ENCODE measurements around the gene C1orf159.
"Not testable (repeated sequence)": the region's sequence is repeated elsewhere in the genome, so short reads cannot be mapped to it uniquely, and the experiment has no call there.

The C1orf159 gene

DNA sequence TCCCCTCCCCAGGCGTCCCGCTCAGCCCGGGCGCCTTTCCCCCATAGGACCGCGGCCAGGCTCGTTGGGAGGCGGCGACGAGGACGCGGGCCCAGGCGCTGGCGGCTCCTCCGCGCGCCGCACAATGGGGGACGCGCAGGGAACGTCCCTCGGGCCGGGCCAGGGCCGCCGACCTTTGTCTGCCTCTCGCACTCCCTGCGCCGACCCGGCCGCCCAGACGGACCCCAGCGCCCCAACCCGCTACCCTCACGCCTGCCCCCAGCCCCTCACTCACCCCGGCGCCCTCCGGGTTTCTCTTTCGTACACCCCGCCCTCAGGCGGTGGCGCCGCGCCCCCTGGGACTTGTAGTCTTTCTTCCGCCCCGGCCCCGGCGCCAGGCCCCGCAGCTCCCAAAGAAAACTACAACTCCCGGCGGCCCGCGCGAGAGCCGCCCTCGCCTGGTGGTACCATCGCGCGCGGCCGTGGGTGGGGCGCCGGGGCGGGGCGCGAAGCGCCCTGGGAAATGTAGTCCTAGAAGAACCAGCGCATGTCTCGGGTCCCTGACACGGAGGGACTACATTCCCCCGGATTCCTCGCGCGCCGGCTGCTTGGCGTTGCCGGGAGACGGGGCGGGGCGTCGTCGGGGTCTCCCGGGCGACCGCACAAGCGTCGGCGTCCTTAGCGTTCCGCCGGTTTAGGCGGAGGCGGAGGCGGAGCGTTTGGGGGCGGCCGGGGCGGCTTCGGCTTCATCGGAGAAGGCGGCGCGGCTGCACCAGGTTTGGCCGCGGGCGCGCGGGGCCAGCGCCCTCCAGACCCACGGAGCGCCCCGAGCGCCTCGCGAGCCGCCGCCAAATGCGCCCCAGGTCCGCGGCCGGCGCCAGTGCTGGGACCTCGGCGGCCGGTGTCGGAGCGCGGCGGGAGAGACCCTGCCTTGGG is at the start of gene C1orf159:
TSS of gene C1orf159 (minus strand) at position 304 of the 915 bp plus-strand sequence. CDS start 24,546 bp downstream, outside the sequence.
- DNase-seq (ENCODE audit: low read depth in 2 of 2), result peak; percentile 97 to 99

DNA sequence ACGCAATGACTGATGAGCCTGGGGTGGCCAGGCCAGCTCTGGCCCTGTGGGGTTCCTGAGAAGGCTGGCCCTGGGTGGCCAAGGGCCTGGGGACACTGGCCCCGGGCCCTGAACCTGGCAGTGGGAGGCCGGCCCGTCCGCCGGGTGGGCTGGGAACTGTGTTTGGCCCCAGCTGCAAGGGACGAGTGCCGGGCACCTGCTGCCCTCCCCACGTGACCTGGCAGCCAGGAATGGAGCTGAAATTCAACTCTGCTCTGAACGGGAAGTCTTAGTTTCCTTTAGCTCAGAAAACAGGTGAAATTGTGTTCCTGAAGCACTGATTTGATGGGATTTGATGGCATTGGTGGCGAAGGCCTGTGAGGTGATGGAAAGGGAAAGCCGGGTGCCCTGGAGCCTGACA is 49.6 kb upstream of the C1orf159 start:
- DNase-seq (ENCODE audit: low read depth in 2 of 2), result no peak

DNA sequence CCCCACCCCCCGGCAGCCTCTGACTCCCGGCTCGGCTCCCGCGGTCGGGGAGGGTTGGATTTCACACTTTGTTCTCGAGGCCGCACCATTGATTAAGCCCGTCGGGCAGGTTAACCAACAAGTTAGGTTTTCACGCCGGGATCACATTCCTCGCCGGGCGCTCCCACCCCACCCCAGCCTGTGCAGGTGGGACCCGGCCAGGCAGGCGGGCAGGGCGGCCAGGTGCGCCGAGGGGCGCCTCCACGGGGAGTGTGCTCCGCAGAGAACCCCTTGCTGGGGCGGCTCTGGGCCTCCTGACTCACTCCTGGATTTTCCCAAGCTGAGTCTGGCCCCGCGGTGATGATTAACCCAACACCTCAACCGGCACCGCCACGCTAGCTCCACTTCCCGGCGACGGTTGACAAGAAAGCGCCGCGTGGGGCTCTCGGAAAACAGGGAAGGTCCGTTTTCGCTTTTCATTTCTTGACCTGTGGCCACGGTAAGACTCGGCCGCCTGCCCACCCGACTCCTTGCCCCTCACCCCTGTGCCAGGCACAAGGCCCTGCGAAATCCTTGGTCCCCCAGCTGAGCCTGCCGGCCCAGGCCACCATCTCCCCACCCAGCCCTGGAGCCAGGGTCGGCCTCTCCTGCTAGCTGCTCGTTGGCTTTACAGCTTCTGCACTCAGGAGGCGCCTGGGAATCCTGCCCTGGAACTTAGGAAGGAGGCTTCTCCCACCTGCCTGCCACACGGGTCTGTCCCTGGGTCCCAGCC is 49.0 kb upstream of the C1orf159 start:
- DNase-seq (ENCODE audit: low read depth in 2 of 2), result no peak

DNA sequence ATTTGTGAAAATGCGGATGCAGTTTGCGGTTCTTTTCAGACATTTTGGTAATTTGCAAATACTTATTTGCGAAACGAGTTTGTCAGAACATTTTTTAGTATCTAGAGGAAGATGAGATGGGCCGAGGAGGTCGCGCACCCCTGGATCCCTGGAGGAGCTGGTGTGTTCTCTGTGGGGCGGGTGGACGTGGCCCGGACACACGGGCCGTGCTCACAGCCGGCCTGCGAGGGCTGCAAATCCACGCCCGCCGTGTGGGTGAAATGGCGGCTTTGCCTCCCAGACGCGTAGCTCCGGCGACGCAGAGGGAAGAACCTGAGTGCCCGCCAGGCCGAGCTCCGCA is 48.4 kb upstream of the C1orf159 start:
- DNase-seq (ENCODE audit: low read depth in 2 of 2), result no peak

DNA sequence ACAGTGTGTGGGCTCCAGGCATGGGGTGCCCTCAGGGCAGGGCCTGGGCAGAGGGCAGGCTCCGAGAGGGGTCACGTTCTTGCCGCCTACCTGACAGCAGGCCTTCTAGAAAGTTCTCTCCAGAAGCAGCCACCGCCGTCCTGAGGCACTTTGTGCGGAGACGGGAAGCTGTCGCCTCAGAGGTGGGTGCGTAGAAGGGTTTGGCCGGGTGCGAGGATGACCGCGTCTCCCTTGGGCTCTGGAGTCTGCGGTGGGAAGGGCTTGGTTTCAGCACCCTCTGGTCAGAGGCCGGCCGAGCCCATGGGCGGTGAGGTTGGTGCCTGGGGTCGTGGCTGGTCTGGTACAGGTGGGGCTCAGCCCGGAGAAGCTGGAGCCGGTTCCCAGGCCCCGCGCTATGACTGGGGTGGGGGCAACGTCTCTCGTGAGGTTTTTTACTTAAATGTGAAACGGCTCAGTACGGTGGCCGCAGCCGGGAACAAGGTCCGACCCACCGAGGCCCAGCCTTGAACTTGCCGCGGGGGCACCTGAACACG is 47.7 kb upstream of the C1orf159 start:
- DNase-seq (ENCODE audit: low read depth in 2 of 2), result no peak

DNA sequence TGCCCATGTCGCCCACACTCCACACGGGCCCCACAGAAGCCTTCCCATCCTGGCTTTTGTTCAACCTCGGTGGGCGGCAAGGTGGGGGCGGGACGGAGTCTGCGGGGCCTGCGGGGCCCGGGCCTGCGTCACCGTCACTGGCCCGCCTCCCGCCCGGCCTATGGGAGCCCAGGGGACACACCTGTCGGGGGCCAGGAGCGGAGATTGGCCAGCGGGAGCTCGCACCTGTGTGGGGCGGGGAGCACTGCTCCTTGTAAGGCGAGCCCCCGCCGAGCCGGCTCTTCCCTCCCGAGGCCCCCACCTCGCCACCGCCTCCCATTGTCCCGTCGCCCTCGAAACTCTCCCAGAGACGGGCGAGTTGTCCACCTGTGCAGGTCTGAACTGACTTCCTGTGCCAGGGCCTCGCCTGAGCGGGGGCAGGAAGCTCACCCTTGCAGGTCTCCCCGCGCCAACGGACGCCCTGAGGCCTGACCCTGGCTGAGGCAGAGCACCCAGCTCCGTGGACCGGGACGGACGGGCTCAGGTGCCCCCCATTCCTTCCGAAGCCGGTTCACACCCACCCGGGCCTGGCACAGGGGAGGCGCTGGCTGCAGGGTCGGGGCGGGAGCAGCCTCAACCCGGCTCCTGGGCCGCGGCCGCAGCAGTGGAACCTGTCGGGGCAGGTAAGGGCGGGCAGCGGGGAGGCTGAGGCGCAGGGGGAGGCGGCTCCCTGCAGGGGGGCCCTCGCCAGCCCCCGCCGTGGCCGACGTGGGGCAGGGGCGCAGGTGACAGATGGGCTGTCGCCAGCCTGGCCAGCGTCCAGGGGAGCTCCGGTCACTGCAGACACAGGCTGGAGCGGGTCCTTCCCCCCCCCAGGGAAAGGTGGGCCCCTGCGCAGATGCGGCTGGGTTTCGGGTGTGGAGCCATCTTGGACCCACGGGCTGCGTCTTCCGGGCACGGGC is 47.0 kb upstream of the C1orf159 start:
- no peak for DNase-seq (ENCODE audit: low read depth in 2 of 2)

DNA sequence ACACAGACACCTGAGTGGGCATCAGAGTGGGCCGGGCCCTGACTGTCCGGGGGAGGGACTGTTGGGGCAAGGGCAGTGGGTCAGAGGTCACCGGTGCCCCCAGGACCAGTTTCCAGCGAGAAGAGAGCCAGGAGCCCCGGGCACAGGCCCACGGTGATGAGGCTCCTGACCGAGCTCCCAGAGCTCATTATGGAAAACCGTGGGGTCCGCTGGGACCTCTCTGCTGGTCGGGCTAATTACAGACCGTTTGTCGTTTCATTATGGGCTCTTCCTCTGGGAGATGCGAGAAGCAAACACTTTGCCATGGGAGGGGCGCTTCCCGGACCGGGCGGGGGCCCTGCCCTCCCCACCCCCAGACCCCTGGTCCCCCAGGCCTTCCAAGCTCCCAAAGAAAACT is 45.8 kb upstream of the C1orf159 start:
- DNase-seq (ENCODE audit: low read depth in 2 of 2), result no peak

DNA sequence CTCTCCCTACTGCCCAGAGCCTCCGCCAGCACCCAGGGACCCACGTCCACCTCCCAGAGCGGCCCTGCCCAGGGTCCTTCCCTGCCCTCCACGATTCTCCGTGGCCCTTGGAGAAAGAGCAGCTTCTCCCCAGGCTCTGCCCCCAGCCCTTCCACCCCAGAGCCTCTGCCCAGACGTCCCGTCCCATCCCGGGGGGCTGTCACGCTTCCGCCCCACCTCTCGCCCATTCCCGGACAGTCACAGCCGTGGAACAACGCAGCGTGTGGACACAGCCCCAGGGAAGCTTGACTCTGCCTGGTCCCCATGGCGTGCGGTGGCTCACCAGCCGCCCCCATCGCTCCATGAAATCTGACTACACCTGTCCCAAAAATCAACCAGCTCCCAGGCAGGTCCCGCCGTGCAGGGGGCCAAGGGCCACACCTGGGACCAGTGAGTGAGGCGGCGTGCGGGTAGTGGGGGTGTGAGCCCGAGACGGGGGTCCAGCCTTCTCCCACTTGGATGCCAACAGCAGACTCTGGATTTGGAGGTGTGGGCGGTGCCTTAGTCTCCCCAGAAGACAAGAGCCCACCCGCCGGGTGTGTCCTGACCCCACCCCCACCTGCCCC is 45.3 kb upstream of the C1orf159 start:
- DNase-seq (ENCODE audit: low read depth in 2 of 2), result no peak

DNA sequence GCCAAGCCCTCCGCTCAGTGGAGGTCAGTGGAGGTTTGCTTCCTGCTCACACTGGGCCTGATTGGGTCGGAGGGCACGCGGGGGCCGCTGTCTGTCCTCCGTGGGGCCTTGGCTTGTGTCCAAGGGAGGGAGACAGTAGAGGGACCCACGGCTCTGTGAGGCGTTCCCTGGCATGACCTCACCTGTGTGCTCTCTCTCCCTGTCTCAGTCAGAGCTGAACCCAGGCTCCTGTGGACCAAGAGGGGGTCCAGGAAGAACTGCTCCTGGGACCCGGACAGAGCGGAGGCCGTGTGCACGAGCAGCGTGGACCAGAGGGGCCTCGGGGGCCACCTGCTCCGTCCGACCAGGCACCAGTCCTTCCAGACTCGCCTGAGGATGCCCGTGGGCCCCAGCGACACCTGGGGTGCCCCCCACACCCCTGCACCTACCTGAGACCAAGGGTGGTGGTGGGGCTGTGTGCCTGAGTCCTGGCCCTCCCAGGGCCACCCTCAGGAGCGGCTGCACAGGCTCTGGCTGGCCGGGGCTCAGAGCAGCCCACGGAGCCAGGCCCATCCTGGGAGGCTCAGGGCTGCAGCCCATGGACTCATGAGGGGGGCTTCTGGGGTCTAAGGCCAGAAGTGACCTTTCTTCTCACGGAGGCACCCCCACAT is 44.5 kb upstream of the C1orf159 start:
- no peak for DNase-seq (ENCODE audit: low read depth in 2 of 2)

DNA sequence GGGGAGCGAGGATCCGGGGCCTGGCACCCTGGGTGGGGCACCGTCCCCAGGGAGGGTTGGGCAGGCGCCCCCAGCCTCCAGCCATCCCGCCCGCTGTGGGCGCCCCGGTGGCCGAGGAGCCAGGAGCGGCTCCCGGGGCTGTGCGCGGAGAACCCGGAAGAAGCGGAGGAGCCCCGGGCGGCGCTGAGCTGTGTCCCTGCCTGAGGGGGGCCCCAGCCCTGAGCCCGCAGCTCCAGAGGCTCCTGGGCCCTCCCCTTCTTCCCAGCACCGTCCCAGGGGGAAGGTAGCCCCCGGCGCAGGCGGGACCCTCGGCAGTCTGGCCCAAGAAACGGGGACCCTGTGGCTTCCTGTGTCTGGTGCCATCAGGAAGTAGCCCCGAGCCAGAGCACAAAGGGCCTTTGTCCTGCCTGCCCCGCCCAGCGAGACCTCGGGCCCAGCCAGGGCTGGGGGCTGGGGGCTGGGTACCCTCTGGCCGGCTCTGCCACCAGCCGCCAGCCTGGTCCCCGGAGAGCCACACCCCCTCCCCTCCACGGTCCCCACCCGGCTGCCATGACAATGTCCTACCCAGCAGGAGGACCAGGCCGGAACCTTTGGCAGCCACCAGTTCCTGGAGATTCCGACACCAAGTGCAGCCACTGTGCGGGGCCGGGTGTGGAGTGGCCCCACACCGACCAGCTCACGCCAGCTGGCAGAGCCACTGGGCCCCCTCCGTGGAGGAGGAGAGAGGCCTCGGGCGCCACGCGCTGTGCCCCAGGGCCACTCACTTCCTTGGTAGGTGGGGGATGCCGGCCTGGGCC is 42.2 kb upstream of the C1orf159 start:
- no peak for DNase-seq (ENCODE audit: low read depth in 2 of 2)

DNA sequence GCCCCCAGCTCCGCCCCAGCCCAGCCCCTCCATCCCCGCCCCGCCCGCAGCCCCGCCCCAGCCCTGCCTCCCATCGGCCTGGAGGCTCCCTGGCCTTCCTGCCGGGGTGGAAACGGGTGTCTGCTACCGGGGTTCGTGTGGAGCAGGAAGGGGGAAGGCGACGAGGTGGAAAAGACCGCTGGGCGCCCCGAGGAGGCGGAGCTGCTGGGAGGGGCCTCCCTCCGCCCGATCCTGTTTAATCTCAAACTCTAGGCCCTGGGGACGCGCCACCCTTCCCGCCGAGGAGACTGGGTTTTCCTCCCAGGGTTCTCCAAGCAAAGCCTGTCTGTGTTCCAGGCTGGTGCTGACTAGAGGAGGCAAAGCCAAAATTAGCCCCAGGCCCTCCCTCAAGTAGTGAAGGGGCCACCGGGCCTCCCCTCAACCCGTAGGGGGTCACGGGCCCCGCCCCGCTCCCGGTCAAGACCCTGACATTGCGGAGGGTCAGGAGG is 41.6 kb upstream of the C1orf159 start:
- no peak for DNase-seq (ENCODE audit: low read depth in 2 of 2)

DNA sequence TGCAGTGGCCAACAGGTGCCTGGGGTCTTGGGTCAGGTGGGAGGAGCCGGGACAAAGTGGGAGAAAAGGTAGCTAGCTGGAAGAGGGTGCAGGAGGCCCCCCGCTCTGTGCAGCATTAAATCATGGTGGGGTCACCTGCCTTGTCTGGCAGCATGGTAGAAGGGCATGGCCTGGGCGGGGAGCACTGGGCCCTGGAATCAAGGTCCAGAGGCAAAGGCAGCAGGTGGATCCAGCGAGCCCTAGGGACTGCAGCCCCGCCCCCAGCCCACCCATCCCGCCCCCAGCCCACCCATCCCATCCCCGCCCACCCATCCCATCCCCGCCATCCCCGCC is 41.1 kb upstream of the C1orf159 start:
- DNase-seq (ENCODE audit: low read depth in 2 of 2), result no peak

DNA sequence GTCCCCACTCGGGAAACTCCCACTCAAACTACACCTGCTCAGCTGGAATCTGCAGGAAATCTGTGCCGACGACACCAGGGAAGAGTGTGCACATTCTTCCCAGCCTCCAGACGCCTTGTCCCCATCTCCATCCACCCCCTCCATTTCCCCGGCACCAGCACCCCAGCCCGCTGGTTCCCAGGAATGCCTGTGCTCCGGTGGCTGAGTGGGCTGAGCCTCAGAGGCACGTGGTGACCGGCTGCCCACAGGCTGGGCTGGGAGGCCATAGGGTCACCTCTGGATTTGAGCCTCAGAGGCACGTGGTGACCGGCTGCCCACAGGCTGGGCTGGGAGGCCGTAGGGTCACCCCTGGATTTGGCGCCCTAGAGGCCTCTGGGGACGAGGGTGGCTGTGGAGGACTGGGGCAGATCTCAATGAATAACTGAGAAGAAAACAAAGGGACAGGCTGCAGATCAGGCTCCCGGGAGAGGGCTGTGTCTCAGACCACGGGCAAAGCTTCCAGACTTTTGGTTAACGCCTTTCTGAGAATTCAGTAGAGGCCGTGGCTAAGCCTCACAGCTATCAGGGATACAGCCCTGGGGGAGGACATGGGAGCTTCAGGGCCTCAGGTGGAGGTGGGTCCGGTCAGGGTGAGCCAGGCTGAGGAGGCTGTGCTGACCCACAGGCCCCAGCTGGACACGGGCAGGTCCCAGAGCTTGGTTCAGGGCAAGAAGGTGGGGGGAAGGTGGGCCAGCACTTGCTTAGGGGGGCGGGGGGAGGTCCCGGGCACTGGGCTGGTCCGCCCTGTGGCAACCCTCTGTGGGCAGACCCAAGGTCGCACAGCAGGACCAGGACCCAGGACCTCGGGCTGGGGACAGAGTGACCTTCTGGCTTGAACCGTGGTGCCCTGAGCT is 40.5 kb upstream of the C1orf159 start:
- no peak for DNase-seq (ENCODE audit: low read depth in 2 of 2)

DNA sequence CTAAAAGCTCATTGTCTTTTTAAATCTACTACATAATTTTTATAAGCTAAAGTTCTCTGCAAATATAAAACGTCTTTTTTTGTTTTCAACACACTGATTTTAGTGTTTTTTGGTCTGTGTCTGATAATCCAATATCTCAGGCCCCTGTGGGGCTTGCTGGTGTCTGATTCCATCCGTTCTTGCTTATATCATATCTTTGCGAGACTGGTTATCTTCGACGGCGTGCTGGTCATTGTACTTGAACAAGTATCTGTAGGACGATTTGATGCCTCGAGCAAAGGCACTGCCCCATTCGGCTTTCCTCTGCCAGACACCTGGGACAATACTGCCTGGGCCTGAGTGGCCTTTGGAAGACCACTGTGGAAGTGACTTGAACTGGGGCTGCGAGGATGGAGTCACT is 39.4 kb upstream of the C1orf159 start:
- DNase-seq (ENCODE audit: low read depth in 2 of 2), result no peak

DNA sequence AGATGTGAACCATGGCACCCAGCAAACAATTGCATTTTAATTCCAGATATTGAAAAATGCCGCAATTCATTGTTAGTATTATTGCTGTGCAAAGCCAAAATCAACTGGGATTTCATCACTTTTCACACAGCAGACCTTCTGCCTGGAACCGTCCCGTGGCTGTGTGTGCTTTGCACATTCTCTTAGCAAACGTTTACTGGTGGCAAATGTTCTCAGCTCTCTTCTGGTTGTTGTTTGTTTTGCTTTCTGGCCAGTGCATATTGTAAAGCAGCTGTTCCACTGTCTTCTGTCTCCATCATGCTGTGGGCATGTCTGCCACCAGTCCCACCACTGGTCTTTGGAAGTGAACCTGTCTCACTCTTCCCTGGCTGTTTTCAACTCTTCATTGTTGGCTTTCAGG is 38.0 kb upstream of the C1orf159 start:
- DNase-seq (ENCODE audit: low read depth in 2 of 2), result no peak

DNA sequence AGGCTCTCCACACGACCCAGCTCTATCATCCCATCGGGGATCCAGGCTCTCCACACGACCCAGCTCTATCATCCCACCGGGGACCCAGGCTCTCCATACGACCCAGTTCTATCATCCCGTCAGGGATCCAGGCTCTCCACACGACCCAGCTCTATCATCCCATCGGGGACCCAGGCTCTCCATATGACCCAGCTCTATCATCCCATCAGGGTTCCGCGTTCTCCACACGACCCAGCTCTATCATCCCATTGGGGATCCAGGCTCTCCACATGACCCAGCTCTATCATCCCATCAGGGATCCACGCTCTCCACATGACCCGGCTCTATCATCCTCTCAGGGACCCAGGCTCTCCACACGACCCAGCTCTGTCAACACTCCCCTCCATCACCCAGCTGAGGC is 37.3 kb upstream of the C1orf159 start:
- not testable (repeated sequence) for DNase-seq (ENCODE audit: low read depth in 2 of 2)

DNA sequence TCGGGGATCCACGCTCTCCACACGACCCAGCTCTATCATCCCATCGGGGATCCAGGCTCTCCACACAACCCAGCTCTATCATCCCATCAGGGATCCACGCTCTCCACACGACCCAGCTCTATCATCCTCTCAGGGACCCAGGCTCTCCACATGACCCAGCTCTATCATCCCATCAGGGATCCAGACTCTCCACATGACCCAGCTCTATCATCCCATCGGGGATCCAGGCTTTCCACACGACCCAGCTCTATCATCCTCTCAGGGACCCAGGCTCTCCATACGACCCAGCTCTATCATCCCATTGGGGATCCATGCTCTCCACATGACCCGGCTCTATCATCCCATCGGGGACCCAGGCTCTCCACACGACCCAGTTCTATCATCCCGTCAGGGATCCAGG is 36.5 kb upstream of the C1orf159 start:
- not testable (repeated sequence) for DNase-seq (ENCODE audit: low read depth in 2 of 2)

DNA sequence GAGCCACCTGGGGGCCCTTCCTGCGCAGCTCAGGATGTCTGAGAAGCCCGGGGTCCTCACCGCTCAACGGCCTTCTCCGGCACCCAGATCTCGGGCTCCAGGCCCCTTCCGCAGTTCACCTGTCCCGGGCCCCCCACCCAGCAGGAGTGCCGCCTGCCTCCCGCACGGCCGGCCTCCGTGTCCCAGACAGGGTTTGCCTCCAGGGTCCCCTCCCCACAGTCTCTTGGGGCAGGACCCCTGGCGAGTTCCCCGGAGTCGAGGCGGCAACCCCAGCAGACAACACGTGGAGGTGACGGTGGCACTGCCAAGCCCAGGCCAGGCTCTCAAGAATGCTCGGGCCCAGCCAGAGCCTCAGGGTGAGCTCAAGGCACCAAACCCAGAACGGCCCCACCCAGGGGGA is 35.4 kb upstream of the C1orf159 start:
- no peak for DNase-seq (ENCODE audit: low read depth in 2 of 2)

DNA sequence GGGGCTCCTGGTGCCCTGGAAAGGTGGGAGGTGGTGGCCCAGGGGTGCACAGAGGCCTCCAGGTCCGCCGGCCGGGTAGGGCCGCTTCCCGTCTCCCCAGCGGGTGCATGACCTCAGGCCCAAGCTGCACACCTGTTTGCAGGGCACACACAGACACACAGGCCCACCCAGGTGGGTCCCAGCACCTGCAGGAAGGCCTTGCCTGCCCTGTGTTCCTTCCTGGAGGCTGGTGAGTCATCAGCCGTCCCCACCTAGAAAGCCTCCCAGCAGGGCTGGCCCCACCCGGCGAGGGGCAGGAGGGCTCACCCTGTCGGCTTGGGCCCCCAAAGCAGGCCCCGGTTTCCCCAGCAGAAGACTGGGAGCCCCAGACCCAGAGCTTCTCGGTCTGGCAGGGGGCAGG is 34.2 kb upstream of the C1orf159 start:
- no peak for DNase-seq (ENCODE audit: low read depth in 2 of 2)

Data from stimulated activated CD8-positive, alpha-beta memory T cell treated with anti-CD3 and anti-CD28 coated beads, Interleukin-15, amount 100 ng/mL, for 4 hours (primary cell).